HAP-1 (cell line): Measurements from ENCODE around the gene FAM241A.

Source experiments
- DNase-seq, 2 experiments: peaks; one replicate each; pipeline ENCODE4 v3.0.0-alpha.2; 2016 to 2020; ENCODE audit warnings: low spot score in 2 of 2
- H3K27me3 ChIP-seq: fragments of 250-450 bp; sonication (Bioruptor Pico); 2 replicates; pipeline ENCODE4 v1.5.1; 2020; ENCODE audit warnings: low read depth, mild to moderate bottlenecking, moderate library complexity
- H3K36me3 ChIP-seq: fragments of 250-450 bp; sonication (Bioruptor Pico); replicated peaks from 2 replicates; pipeline ENCODE4 v1.5.1; 2020; ENCODE audit warnings: mild to moderate bottlenecking
- H3K4me1 ChIP-seq: fragments of 250-450 bp; sonication (Bioruptor Pico); 2 replicates; pipeline ENCODE4 v1.5.1; 2020; ENCODE audit warnings: mild to moderate bottlenecking
- H3K4me3 ChIP-seq: fragments of 250-450 bp; sonication (Bioruptor Pico); 2 replicates; pipeline ENCODE4 v1.5.1; 2020; ENCODE audit warnings: mild to moderate bottlenecking, moderate library complexity
- H3K9me3 ChIP-seq: fragments of 250-450 bp; sonication (Bioruptor Pico); 2 replicates; pipeline ENCODE4 v1.5.1; 2020; ENCODE audit warnings: mild to moderate bottlenecking, moderate library complexity
- in situ Hi-C: fragments of 300-500 bp; cut with MboI; formaldehyde crosslinking; loops from 3 replicates; pipeline ENCODE4 v1.14.3; 2020; ENCODE audit warnings: low sequenced_read_pairs, inconsistent platforms, mixed read lengths

FAM241A gene

GRCh38 chr4:112225157-112225556 is 79.9 kb downstream of the FAM241A start:
- DNase-seq: no peak
- Histone ChIP-seq H3K36me3 (no peaks in the 10 kb centered on the region), H3K9me3 (no peaks in the 10 kb centered on the region), H3K27me3 (no peaks in the 10 kb centered on the region), H3K4me3 (no peak overlapping the region), H3K4me1 (peaks cover 4% of the 10 kb centered on the region)
- in situ Hi-C loops: no loop called here

DNA sequence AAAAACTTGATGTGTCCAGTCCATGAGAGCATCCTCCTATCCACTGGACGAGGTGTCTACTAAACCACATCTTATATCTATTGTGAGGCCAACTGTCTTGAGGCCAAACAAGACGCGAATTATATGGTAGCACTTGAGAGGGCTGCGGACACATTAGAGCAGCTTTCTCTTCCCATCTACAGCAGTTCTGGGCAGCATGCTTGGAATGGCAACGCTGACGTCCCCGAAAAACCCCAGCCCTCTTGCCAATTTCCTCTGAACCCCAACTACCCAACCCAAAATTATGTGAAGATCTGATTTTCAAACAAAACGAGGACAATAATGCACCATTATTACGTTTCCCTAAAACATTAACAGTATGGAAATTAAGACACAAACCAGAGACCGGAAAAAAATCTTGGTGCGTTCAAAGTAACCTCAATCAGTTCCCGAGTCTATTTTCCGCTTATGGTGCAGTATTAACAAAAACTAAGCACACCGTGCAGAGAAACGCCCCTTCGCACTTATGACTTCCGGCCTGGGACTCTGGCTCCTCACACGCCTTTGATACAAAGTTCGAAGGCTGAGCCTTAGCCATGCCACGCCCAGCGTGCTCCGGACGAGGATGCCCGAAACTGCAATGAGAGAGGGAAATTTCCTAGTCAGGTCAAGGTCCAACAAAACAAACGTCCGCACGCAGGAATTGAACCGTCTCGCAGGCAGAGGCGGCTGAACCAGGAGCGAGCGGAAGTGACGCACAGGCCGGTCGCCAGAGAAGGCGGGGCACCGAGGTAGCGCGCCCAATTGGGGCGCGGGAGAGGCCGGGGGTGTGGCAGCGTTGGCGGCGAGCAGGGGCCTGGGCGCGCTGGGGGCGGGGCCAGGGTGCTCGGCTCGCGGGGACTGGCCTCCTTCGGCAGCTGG is 85.9 kb downstream of the FAM241A start:
- no peaks in the 10 kb centered on the region for H3K36me3 ChIP-seq
- peaks cover 16% of the 10 kb centered on the region for H3K4me1 ChIP-seq
- H3K27me3 ChIP-seq: no peaks in the 10 kb centered on the region
- no peaks in the 10 kb centered on the region for H3K9me3 ChIP-seq
- DNase-seq: peak; percentile 92 to 98
- H3K4me3 ChIP-seq: peak overlapping the region; percentile 94
- in situ Hi-C loops: no loop called here

- Histone ChIP-seq H3K27me3 (no peaks in the 10 kb centered on the region), H3K36me3 (no peaks in the 10 kb centered on the region), H3K4me3 (peak within 1 kb of the TSS; percentile 94), H3K9me3 (no peaks in the 10 kb centered on the region), H3K4me1 (peaks cover 16% of the 10 kb centered on the region)
- DNase-seq: peak; percentile 86 to 94
- in situ Hi-C loops: no loop called here
These were observed 86.8 kb downstream of the FAM241A start, which contains the start of gene AP1AR for GRCh38 chr4:112231779-112232713. Gene AP1AR, plus strand, starts transcription at chr4:112231787. Its CDS starts 305 bp downstream, at chr4:112232092.

- in situ Hi-C loops: no loop called here
- Histone ChIP-seq H3K4me1 (peaks cover 17% of the 10 kb centered on the region), H3K36me3 (no peaks in the 10 kb centered on the region), H3K9me3 (no peaks in the 10 kb centered on the region), H3K27me3 (no peaks in the 10 kb centered on the region), H3K4me3 (no peak overlapping the region)
- DNase-seq: peak; percentile 66 to 69
These were observed 89.8 kb downstream of the FAM241A start for GRCh38 chr4:112234952-112235609.

GRCh38 chr4:112236040-112236439 is 90.8 kb downstream of the FAM241A start:
- Histone ChIP-seq H3K4me3 (no peak overlapping the region), H3K27me3 (no peaks in the 10 kb centered on the region), H3K9me3 (no peaks in the 10 kb centered on the region), H3K4me1 (peaks cover 12% of the 10 kb centered on the region), H3K36me3 (no peaks in the 10 kb centered on the region)
- DNase-seq: no peak
- in situ Hi-C loops: no loop called here

GRCh38 chr4:112238833-112239232 is 93.6 kb downstream of the FAM241A start:
- Histone ChIP-seq H3K4me3 (no peak overlapping the region), H3K4me1 (peaks cover 5% of the 10 kb centered on the region), H3K9me3 (no peaks in the 10 kb centered on the region), H3K36me3 (no peaks in the 10 kb centered on the region), H3K27me3 (no peaks in the 10 kb centered on the region)
- DNase-seq: no peak
- in situ Hi-C loops: no loop called here
